Loucy (cell line): ENCODE measurements around the gene ZBED6.

Experiments
- EZH2phosphoT487 ChIP-seq: fragments of 200-600 bp; IDR thresholded peaks from 2 replicates; pipeline ENCODE4 v1.6.1; 2018; ENCODE audit warnings: antibody characterized with exemption, mild to moderate bottlenecking, moderate library complexity, borderline replicate concordance
- TF ChIP-seq, protein P1 (sequence below): fragments of 200-600 bp; sonication (generic); conservative IDR thresholded peaks from 2 replicates; pipeline ENCODE4 v1.5.1; 2014; ENCODE audit warnings: mild to moderate bottlenecking, antibody characterized with exemption, low read length

DNA sequence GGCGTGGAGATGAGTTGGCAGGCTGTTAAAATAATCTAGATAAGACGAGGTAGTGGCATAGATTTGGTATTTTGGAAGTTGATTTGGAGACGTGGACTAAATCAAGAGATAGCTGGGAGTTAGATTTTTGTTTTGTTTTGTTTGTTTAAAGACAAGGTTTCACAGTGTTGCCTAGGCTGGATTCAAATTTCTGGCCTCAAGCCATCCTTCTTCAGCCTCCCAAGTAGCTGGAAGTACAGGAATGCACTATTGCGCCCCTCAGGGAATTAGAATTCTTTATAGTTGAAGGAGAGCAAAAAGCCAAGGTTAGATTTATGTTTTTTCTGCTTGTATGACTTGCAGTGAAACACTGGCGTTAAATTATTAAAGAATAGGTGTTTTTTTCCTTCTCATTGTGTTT is 43.7 kb downstream of the ZBED6 start:
- TF ChIP-seq, protein P1, sequence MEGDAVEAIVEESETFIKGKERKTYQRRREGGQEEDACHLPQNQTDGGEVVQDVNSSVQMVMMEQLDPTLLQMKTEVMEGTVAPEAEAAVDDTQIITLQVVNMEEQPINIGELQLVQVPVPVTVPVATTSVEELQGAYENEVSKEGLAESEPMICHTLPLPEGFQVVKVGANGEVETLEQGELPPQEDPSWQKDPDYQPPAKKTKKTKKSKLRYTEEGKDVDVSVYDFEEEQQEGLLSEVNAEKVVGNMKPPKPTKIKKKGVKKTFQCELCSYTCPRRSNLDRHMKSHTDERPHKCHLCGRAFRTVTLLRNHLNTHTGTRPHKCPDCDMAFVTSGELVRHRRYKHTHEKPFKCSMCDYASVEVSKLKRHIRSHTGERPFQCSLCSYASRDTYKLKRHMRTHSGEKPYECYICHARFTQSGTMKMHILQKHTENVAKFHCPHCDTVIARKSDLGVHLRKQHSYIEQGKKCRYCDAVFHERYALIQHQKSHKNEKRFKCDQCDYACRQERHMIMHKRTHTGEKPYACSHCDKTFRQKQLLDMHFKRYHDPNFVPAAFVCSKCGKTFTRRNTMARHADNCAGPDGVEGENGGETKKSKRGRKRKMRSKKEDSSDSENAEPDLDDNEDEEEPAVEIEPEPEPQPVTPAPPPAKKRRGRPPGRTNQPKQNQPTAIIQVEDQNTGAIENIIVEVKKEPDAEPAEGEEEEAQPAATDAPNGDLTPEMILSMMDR, result no peak
- TF ChIP-seq EZH2phosphoT487, result no peak
